Activated T-cell treated with anti-CD3 and anti-CD28 coated beads, Interleukin-2, amount 50 U/mL, for 4 hours (primary cell): ENCODE results near the gene BCORL1. TPM values are rescaled to one million over a fixed set of nuclear protein-coding genes. Genes with fewer than 3 reads are reported as not detected.

ENCODE experiments used
- ATAC-seq, 2 donors: fragments of 200-7000 bp; cut with Tn5 transposase; one replicate each; pipeline ENCODE4 v1.10.0; 2021
- DNase-seq: peaks from one replicate; pipeline ENCODE4 v3.0.0-alpha.2; 2020
- H3K27me3 Mint-ChIP-seq: one replicate; pipeline ENCODE4 v1.8.0; 2021; ENCODE audit warnings: low read depth, mixed read lengths
- H3K36me3 Mint-ChIP-seq: one replicate; pipeline ENCODE4 v1.8.0; 2022; ENCODE audit warnings: mixed read lengths; ENCODE audit not compliant: insufficient read depth
- H3K4me1 Mint-ChIP-seq: one replicate; pipeline ENCODE4 v1.8.0; 2021; ENCODE audit warnings: low read depth, mixed read lengths
- H3K4me3 Mint-ChIP-seq: one replicate; pipeline ENCODE4 v1.8.0; 2021; ENCODE audit warnings: mild to moderate bottlenecking, moderate library complexity, mixed read lengths
- H3K9me3 Mint-ChIP-seq: one replicate; pipeline ENCODE4 v1.8.0; 2021; ENCODE audit warnings: mixed read lengths
- total RNA-seq, 3 donors: library from RNA; stranded (reverse); gene quantifications; one replicate each; pipeline ENCODE4 v1.2.1, GENCODE V29; 2021

Gene BCORL1
- total RNA-seq, 3 donors from 2014 or later = 7.9 to 9.0 (median 8.8) TPM

DNA sequence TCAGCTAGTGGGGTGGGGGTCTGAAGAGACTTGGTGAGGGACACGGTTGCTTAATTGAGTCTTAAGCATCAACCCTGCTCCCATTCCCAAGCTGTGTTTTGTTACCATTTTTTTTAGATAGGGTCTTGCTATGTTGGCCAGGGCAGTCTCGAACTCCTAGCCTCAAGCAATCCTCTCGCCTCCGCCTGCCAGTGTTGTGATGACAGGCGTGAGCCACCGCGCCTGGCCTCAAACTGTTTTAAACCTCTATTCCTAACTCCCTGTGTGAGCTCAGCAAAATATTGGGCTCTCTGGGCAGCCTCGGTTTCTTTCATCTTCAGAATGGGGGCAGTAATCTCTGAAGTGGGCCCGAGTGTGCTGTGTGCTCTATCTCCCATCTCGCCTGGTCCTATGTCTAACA is 26.3 kb upstream of the BCORL1 start:
- H3K9me3 Mint-ChIP-seq = no peaks in the 10 kb centered on the region
- H3K27me3 Mint-ChIP-seq = no peaks in the 10 kb centered on the region
- DNase-seq (no peak), ATAC-seq (no peak)
- H3K4me1 Mint-ChIP-seq = peaks cover 15% of the 10 kb centered on the region
- H3K36me3 Mint-ChIP-seq = no peaks in the 10 kb centered on the region
- H3K4me3 Mint-ChIP-seq = no peak overlapping the region

DNA sequence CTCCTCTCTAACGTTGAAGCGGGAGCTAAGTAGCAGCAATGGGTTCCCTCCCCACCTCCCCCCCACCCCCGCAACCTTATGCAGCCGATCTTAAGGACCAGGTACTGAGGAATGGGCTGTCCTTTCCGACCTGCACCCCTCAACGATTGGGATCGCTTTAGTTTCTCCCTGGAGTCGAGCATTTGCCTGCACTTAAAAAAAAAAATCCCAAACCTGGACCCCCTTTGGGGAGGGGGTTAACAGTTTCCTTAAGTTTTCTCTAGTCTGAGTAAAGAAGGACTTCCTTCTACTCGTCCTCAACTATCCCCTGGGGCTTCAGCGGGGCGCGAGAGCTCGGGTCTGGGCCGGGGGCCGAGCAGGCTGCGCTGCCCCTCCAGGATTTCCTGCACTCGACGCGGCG is 25.7 kb upstream of the BCORL1 start:
- H3K9me3 Mint-ChIP-seq = no peaks in the 10 kb centered on the region
- peaks cover 21% of the 10 kb centered on the region for H3K4me1 Mint-ChIP-seq
- no peaks in the 10 kb centered on the region for H3K27me3 Mint-ChIP-seq
- peak overlapping the region; percentile 42 for H3K4me3 Mint-ChIP-seq
- DNase-seq (no peak), ATAC-seq (no peak)
- no peaks in the 10 kb centered on the region for H3K36me3 Mint-ChIP-seq

DNA sequence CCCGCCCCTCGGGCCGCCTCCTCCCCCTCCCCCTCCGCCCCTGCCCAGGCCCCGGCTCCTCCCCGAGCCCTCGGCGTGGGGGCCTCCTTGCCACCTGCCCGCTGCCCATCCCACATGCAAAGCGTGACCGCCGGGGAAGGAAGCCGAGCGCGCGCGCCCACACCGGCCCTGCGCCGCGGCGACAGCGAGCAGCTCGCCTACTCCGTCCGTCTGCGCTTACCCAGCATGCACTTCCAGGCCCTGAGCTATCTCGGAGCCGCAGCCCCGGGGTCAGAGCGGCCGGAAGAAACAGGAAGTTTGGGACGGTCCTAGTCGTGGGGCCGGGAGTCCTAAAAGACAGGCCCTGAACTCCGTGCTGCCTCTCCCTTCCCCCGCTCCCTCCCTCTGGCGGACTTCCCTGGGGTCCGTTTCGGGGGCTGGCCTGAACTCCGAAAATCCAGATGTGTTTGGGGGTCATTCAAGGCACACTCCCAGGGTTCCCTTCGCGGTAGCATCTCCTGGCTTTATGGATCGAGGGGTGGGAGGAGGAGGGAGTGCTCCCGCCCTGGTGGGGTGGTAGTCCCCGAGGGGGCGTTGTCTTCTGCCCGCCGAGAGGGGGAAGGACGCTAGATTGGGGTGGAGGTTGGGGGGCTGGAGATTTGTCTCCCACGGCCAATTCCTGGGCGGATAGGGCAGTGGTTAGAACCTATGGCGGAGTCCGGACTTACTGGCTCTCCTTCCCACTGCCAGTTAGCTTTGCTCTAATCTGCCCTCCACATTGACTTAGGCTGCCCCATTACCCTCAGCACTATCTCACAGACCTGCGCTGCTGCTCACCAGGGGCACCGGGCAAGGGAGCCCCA is 25.0 kb upstream of the BCORL1 start:
- peak; percentile 54 to 63 for ATAC-seq
- Mint-ChIP-seq H3K27me3 (no peaks in the 10 kb centered on the region), H3K4me3 (peak overlapping the region; percentile 67), H3K4me1 (peaks cover 24% of the 10 kb centered on the region), H3K36me3 (no peaks in the 10 kb centered on the region), H3K9me3 (no peaks in the 10 kb centered on the region)
- peak; percentile 14 for DNase-seq

DNA sequence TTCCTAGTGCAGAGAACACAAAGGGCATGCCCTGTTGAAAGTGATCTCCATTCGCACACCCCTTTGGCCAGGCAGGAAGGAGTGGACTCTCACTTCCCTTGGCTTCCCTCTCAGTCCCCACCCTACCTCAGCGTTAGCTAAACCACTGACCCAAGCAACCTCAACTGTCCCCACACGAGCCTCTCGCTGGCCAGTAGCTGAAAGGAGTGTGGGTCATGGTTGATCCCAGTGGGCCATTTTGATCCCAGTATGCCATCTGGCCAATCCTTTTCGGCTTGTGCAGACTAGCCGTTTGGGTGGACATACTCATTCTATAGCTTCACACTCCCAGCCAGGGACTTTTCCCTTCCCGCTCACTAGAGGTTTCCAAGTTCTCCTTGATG is 24.4 kb upstream of the BCORL1 start:
- peak overlapping the region; percentile 67 for H3K4me3 Mint-ChIP-seq
- H3K4me1 Mint-ChIP-seq = peaks cover 21% of the 10 kb centered on the region
- no peaks in the 10 kb centered on the region for H3K9me3 Mint-ChIP-seq
- H3K36me3 Mint-ChIP-seq = no peaks in the 10 kb centered on the region
- no peaks in the 10 kb centered on the region for H3K27me3 Mint-ChIP-seq
- ATAC-seq (no peak), DNase-seq (no peak)

DNA sequence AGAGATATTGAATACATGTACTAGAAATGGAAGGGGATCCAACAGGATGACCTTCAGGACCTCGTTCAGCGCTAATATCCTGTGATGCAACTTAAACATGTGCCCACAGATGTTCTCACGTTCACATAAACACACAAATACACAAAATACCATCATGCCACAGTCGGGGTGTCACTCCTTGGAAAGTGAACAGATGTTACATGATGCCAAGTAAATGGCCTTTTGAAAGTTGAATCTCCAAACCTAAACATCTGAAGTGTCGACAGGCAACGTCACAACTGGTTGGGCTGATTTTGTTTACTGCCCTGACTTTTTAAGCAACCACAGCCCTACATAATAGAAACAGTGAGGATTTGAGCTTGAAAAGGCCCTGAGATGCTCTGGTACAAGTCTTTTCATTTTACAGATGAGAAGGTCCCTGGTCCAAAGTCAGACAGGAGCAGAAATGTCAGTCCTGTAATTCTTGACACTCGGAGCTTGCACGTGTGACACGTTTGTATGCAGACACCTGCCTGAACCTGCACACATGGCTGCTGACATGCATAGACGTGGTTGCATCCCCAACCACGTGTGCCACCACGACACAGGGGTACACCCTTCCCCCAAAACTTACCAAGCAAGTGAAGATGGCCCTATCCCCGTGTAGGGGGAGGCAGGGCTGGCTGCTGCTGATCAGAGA is 23.5 kb upstream of the BCORL1 start:
- Mint-ChIP-seq H3K4me1 (peaks cover 21% of the 10 kb centered on the region), H3K36me3 (no peaks in the 10 kb centered on the region), H3K9me3 (no peaks in the 10 kb centered on the region), H3K4me3 (no peak overlapping the region), H3K27me3 (no peaks in the 10 kb centered on the region)
- no peak for ATAC-seq
- DNase-seq = no peak

GRCh38 chrX:129959493-129959832 is 23.0 kb upstream of the BCORL1 start:
- ATAC-seq (no peak), DNase-seq (no peak)
- no peaks in the 10 kb centered on the region for H3K27me3 Mint-ChIP-seq
- H3K9me3 Mint-ChIP-seq = no peaks in the 10 kb centered on the region
- peaks cover 21% of the 10 kb centered on the region for H3K4me1 Mint-ChIP-seq
- no peaks in the 10 kb centered on the region for H3K36me3 Mint-ChIP-seq
- H3K4me3 Mint-ChIP-seq = no peak overlapping the region

GRCh38 chrX:129961180-129962083 is 21.0 kb upstream of the BCORL1 start:
- Mint-ChIP-seq H3K9me3 (no peaks in the 10 kb centered on the region), H3K4me3 (peak overlapping the region; percentile 63)

DNA sequence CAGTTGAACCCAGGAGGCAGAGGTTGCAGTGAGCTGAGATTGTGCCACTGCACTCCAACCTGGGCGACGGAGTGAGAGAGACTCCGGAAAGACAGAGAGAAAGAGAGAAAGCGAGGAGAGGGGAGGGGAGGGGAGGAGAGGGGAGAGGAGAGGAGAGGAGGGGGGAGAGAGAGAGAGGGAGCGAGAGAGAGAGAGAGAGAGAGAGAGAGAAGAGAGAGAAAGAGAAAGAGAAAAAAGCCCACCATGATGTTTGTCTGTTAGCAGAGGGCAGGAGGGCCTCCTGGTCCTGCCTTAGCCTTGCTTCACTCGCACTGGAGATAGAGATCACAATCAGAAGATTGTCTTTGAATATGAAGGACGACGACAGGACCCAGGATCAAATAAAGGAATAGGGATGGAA is 18.7 kb upstream of the BCORL1 start:
- Mint-ChIP-seq H3K9me3 (no peaks in the 10 kb centered on the region), H3K4me3 (no peak overlapping the region), H3K4me1 (peaks cover 11% of the 10 kb centered on the region), H3K36me3 (no peaks in the 10 kb centered on the region), H3K27me3 (no peaks in the 10 kb centered on the region)
- no peak for DNase-seq
- no peak for ATAC-seq

More at GRCh38 chrX:129961180-129962083, 21.0 kb upstream of the BCORL1 start:
- ATAC-seq (peak; percentile 88 to 91), DNase-seq (peak; percentile 47)
- Mint-ChIP-seq H3K4me1 (peaks cover 18% of the 10 kb centered on the region), H3K36me3 (no peaks in the 10 kb centered on the region), H3K27me3 (no peaks in the 10 kb centered on the region)

- Mint-ChIP-seq H3K9me3 (no peaks in the 10 kb centered on the region), H3K4me1 (peaks cover 10% of the 10 kb centered on the region), H3K4me3 (no peak overlapping the region)
Measured at GRCh38 chrX:129965166-129965565, 17.3 kb upstream of the BCORL1 start.

DNA sequence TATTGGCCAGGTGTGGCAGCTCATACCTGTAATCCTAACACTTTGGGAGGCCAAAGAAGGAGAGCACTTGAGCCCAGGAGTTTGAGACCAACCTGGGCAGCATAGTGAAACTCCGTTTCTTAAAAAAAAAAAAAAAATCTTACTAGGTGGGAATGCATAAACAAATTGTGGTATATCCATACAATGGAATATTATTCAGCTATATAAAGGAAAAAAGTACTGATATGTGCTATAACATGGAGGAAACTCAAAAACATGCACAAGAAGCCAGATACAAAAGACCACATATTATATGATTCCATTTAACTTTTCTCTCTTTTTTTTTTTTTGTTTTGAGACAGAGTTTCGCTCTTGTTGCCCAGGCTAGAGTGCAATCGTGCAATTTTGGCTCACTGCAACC is 13.5 kb upstream of the BCORL1 start:
- H3K36me3 Mint-ChIP-seq = no peaks in the 10 kb centered on the region
- H3K4me1 Mint-ChIP-seq = no peaks in the 10 kb centered on the region
- DNase-seq (no peak), ATAC-seq (no peak)
- H3K4me3 Mint-ChIP-seq = no peak overlapping the region
- H3K9me3 Mint-ChIP-seq = no peaks in the 10 kb centered on the region
- H3K27me3 Mint-ChIP-seq = no peaks in the 10 kb centered on the region

More at GRCh38 chrX:129965166-129965565, 17.3 kb upstream of the BCORL1 start:
- Mint-ChIP-seq H3K36me3 (no peaks in the 10 kb centered on the region), H3K27me3 (no peaks in the 10 kb centered on the region)
- no peak for ATAC-seq
- DNase-seq = no peak

DNA sequence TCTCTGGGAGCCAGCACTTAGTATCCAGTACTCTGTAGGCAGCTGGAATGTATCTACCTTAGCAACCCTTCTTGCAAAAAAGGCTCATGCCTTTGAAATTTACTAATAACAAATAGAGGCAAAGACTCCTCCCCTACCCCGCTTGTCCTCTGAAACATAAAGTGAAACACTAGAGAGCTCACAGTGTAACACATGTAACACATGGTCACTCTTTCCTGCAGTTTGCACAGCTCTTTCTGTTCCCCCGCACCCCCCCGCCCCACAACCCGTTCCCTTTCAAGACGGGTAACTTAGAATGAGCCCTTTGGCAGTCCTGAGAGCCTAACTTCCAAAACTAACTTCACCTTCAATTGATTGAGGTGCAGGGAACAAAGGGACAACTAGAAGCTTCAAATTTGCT is 6.0 kb upstream of the BCORL1 start:
- H3K4me3 Mint-ChIP-seq = no peak overlapping the region
- no peak for DNase-seq
- H3K27me3 Mint-ChIP-seq = no peaks in the 10 kb centered on the region
- no peaks in the 10 kb centered on the region for H3K4me1 Mint-ChIP-seq
- no peak for ATAC-seq
- no peaks in the 10 kb centered on the region for H3K9me3 Mint-ChIP-seq
- H3K36me3 Mint-ChIP-seq = no peaks in the 10 kb centered on the region

DNA sequence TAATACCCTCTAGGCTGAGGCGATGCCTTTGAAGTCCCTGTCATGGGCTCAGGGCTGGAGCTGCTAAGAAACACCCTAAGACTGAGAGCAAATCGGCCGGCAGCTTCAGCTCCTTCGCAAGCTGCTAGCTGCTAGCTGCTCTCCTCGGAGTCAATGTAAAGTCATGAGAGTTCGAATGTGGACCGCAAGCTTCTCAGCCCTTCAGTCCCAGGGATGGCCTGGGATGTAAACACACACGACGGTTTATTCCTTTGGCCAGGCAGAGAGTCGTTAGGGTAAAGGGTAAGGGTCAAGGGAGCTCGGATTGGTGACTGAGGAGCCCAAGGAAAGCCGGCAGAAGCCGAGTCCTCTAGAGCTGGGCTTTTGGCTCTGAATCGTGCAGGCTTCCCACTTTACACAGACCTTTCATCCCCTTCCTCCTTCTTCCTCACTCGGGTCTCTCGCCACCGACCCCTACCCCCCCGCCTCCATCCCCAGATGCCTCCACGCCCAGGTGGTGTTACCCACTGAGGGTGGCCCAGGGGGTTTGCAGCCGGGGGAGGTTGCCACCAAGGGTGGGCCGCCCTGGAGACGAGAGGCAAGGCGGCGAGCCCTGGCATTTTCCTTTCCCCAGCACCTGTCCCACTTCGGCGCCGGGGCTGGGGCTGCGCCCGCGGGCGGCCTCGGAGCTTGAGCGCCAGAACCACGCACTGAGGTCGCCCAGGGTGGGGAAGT is 3.1 kb upstream of the BCORL1 start:
- ATAC-seq = no peak
- peaks cover 1% of the 10 kb centered on the region for H3K4me1 Mint-ChIP-seq
- H3K36me3 Mint-ChIP-seq = no peaks in the 10 kb centered on the region
- H3K4me3 Mint-ChIP-seq = peak overlapping the region; percentile 65
- no peaks in the 10 kb centered on the region for H3K9me3 Mint-ChIP-seq
- H3K27me3 Mint-ChIP-seq = no peaks in the 10 kb centered on the region
- peak; percentile 6 for DNase-seq

GRCh38 chrX:129980001-129980401 is 2.4 kb upstream of the BCORL1 start:
- H3K4me1 Mint-ChIP-seq = peaks cover 8% of the 10 kb centered on the region
- H3K9me3 Mint-ChIP-seq = no peaks in the 10 kb centered on the region
- DNase-seq (peak; percentile 23), ATAC-seq (no peak)
- H3K36me3 Mint-ChIP-seq = no peaks in the 10 kb centered on the region
- H3K4me3 Mint-ChIP-seq = no peak overlapping the region
- no peaks in the 10 kb centered on the region for H3K27me3 Mint-ChIP-seq
